Jurkat, Clone E6-1 (cell line): Measurements from ENCODE around the gene METTL26.

Experiments used
- DNase-seq: peaks from one replicate; pipeline ENCODE4 v3.0.0-alpha.2; 2011; ENCODE audit warnings: low read depth, low spot score
- H3K4me3 ChIP-seq: 2 replicates; pipeline ENCODE4 v1.5.1; 2011; ENCODE audit warnings: mild to moderate bottlenecking, low read length, control low read depth, moderate library complexity

The METTL26 gene

GRCh38 chr16:643050-643368 is 6.9 kb upstream of the METTL26 start:
- peak overlapping the region; percentile 62 for H3K4me3 ChIP-seq
- DNase-seq: no peak

- no peak for DNase-seq
- H3K4me3 ChIP-seq: peak overlapping the region; percentile 62
Observed at GRCh38 chr16:642189-643049, 6.3 kb upstream of the METTL26 start.

- peak within 1 kb of the TSS; percentile 62 for H3K4me3 ChIP-seq
Observed at GRCh38 chr16:641326-642188, 5.5 kb upstream of the METTL26 start, which contains the start of gene MCRIP2. MCRIP2 (plus strand) TSS chr16:641828; CDS start chr16:641992, 164 bp downstream.

GRCh38 chr16:640614-641013 is 4.5 kb upstream of the METTL26 start:
- DNase-seq: no peak
- H3K4me3 ChIP-seq: no peak overlapping the region

More at GRCh38 chr16:641326-642188, 5.5 kb upstream of the METTL26 start, which contains the start of gene MCRIP2:
- DNase-seq: peak; percentile 52

GRCh38 chr16:638836-639235 is 2.7 kb upstream of the METTL26 start:
- H3K4me3 ChIP-seq: no peak overlapping the region
- no peak for DNase-seq

- H3K4me3 ChIP-seq: no peak overlapping the region
- DNase-seq: no peak
Observed at GRCh38 chr16:638034-638543, 2.0 kb upstream of the METTL26 start.

- peak overlapping the region; percentile 78 for H3K4me3 ChIP-seq
- DNase-seq: peak; percentile 71
Observed at GRCh38 chr16:637081-638018, 1.2 kb upstream of the METTL26 start.

- peak overlapping the region; percentile 78 for H3K4me3 ChIP-seq
- no peak for DNase-seq
Observed at GRCh38 chr16:635573-636205, 416 bp downstream of the METTL26 start.

GRCh38 chr16:634996-635395 is 1.1 kb downstream of the METTL26 start:
- no peak for DNase-seq
- peak overlapping the region; percentile 78 for H3K4me3 ChIP-seq

GRCh38 chr16:634051-634670 is 1.9 kb downstream of the METTL26 start:
- DNase-seq: no peak
- H3K4me3 ChIP-seq: no peak overlapping the region

GRCh38 chr16:633336-634050 is 2.6 kb downstream of the METTL26 start:
- DNase-seq: no peak

GRCh38 chr16:632486-633335 is 3.4 kb downstream of the METTL26 start:
- DNase-seq: no peak
- no peak overlapping the region for H3K4me3 ChIP-seq

More at GRCh38 chr16:633336-634050, 2.6 kb downstream of the METTL26 start:
- H3K4me3 ChIP-seq: no peak overlapping the region

GRCh38 chr16:631808-632358 is 4.2 kb downstream of the METTL26 start:
- H3K4me3 ChIP-seq: no peak overlapping the region
- no peak for DNase-seq

- DNase-seq: no peak
- H3K4me3 ChIP-seq: no peak within 1 kb of the TSS
Observed at GRCh38 chr16:630815-631405, 5.2 kb downstream of the METTL26 start, which contains the start of gene WFIKKN1. WFIKKN1 (plus strand) TSS chr16:630985; CDS start chr16:631254, 269 bp downstream.

- no peak overlapping the region for H3K4me3 ChIP-seq
- DNase-seq: no peak
Observed at GRCh38 chr16:630249-630814, 5.8 kb downstream of the METTL26 start.
